ENCODE data around the gene NACC2.

GRCh38 chr9:136107953-136108647 lies 13.0 kb upstream of the NACC2 start:
- TF ChIP-seq, protein P1, sequence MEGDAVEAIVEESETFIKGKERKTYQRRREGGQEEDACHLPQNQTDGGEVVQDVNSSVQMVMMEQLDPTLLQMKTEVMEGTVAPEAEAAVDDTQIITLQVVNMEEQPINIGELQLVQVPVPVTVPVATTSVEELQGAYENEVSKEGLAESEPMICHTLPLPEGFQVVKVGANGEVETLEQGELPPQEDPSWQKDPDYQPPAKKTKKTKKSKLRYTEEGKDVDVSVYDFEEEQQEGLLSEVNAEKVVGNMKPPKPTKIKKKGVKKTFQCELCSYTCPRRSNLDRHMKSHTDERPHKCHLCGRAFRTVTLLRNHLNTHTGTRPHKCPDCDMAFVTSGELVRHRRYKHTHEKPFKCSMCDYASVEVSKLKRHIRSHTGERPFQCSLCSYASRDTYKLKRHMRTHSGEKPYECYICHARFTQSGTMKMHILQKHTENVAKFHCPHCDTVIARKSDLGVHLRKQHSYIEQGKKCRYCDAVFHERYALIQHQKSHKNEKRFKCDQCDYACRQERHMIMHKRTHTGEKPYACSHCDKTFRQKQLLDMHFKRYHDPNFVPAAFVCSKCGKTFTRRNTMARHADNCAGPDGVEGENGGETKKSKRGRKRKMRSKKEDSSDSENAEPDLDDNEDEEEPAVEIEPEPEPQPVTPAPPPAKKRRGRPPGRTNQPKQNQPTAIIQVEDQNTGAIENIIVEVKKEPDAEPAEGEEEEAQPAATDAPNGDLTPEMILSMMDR (conservative IDR thresholded peaks at IDR 0.05; ENCODE audit: low read depth in 2 of 2) = no peak
- no peak for TF ChIP-seq CREB1 (CRISPR knock-in tag; IDR thresholded peaks at IDR 0.05; ENCODE audit: low read depth)
